Measurements from ENCODE around the gene GADD45A.

The GADD45A gene

DNA sequence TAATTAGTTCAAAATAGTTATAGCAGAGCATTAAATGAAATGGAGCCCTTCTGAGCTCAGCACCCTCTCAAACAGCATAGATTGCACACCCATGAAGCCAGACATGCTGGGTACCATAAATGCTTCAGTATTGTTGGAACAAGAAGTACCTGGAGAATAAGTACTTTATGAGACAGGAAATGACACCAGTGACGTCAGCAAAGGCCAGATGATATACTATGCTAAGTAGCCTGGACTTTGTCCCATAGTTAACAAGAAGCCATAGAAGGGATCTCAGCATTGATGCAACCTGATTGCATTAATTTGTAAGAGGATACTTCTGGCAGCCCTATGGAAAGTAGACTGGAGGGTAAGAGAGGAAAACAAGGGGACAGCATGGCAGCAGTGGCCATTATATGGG, 16.3 kb upstream of the GADD45A start:
- no peak for DNase-seq (ENCODE audit: low read depth, low spot score)

- DNase-seq (ENCODE audit: low read depth, low spot score): no peak
Observed at GRCh38 chr1:67672260-67672803, 12.7 kb upstream of the GADD45A start.

GRCh38 chr1:67673468-67674201, 11.4 kb upstream of the GADD45A start:
- DNase-seq (ENCODE audit: low read depth, low spot score): no peak

- DNase-seq (ENCODE audit: low read depth, low spot score): peak; percentile 58
Observed at GRCh38 chr1:67674260-67675011, 10.6 kb upstream of the GADD45A start.

- DNase-seq (ENCODE audit: low read depth, low spot score): no peak
Observed at GRCh38 chr1:67675800-67676199, 9.2 kb upstream of the GADD45A start.

DNA sequence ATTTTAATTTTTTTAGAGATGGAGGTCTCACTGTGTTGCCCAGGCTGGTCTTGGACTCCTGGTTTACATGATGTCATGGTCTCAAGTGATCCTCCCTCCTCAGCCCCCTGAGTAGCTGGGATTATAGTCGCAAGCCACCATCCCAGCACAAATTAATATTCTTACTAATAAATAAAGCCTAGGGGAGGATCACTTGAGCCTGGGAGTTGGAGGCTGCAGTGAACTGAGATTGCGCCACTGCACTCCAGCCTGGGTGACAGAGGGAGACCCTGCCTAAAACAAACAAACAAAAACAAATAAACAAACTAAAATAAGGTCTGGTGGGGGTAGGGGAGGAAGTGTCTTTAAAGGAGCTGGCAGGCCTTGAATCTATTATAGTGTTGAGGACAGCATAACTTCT, 8.7 kb upstream of the GADD45A start:
- DNase-seq (ENCODE audit: low read depth, low spot score): no peak

- no peak for DNase-seq (ENCODE audit: low read depth, low spot score)
Observed at GRCh38 chr1:67676946-67677345, 8.1 kb upstream of the GADD45A start.

- DNase-seq (ENCODE audit: low read depth, low spot score): no peak
Observed at GRCh38 chr1:67677408-67677807, 7.6 kb upstream of the GADD45A start.

GRCh38 chr1:67677930-67678329, 7.1 kb upstream of the GADD45A start:
- DNase-seq (ENCODE audit: low read depth, low spot score): no peak

GRCh38 chr1:67679691-67680090, 5.3 kb upstream of the GADD45A start:
- no peak for DNase-seq (ENCODE audit: low read depth, low spot score)

DNA sequence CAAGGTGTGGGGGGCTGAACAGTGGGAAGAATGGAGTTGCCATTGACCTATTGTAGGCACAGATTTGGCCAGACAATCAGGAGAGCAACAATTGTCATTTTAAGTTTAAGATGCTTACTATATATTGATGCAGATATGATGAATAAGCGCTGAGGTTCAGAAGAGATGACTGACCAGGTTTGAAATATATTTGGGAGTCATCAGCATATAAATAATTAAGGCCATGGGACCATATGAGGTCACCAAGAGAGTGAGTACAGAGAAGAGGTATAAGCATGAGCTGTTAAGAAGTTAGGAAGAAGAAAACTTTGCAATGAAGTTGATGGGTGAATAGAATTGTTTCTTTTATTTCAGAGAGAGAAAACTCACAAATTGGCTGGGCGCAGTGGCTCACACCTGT, 4.5 kb upstream of the GADD45A start:
- no peak for DNase-seq (ENCODE audit: low read depth, low spot score)

GRCh38 chr1:67682659-67683197, 2.3 kb upstream of the GADD45A start:
- no peak for DNase-seq (ENCODE audit: low read depth, low spot score)

DNA sequence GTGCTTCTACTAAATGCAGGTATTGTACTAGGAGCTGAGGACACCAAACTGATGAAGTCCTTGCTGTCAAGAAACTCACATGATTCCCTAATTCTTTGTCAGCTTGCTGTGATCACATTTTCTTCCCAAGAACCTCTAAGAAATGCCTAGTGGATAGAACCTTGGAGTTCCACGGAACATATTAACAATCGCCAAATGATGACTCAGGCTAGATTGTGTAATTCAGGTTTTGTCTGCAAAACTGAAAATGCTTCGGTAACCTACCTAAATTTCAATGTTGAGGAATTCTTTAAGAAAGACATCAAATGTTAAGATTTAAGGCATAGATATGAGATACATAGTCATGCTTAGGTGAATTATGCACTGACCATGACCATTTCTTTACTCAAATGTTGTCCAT, 1.7 kb upstream of the GADD45A start:
- no peak for DNase-seq (ENCODE audit: low read depth, low spot score)

GRCh38 chr1:67683766-67684525, 1.1 kb upstream of the GADD45A start:
- no peak for DNase-seq (ENCODE audit: low read depth, low spot score)

- no peak for DNase-seq (ENCODE audit: low read depth, low spot score)
Observed at GRCh38 chr1:67684526-67685066, 405 bp upstream of the GADD45A start.

DNA sequence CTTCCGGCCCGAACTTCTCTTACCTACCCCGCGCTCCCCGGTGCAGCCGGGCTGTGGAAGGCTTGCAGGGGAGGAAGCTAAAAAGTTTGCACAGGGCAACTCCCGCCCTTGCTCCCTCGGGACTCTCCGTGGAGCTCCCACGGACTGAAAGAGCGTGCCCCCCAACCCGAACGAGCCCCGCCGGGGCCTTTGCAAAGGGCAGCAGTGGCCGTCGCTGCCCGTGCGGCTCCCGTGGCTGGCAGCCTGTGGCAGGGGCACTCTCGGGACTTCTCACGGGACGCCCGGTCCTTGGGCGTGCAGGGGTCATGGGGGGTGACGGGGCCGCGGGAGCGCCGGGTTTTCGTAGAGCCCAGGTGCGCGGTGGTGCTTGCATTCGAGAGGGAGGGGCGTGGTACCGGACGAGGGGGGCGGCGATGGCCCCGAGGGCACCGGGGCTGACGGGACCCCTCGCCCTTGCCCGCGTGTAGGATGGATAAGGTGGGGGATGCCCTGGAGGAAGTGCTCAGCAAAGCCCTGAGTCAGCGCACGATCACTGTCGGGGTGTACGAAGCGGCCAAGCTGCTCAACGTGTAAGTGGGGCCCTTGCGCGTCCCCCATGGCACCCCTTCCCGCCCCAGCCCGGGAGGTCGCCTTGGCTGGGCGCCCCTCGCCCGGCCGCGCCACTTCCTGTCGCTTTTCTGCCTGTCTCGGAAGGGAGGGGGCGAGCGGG, 711 bp downstream of the GADD45A start:
- DNase-seq (ENCODE audit: low read depth, low spot score): no peak

GRCh38 chr1:67686267-67687197, 1.5 kb downstream of the GADD45A start:
- DNase-seq (ENCODE audit: low read depth, low spot score): no peak

DNA sequence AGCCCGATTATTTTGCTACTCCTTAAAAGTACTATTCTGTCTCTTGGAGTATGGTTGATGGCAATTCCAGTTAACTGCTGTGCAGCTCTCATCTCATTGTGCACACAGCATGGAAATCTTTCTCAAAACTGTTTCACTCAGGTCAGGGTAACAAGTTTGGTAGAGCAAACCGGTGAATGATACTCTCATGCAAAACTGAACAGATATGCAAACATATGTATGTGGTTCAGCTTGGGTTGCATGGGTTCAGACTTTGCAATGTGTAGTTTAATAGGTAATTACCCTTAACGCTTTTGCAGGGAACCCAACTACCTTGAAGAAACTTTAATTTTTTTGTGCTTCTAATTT, 2.2 kb downstream of the GADD45A start:
- DNase-seq (ENCODE audit: low read depth, low spot score): no peak

- DNase-seq (ENCODE audit: low read depth, low spot score): no peak
Observed at GRCh38 chr1:67687649-67688048, 2.6 kb downstream of the GADD45A start.

Measured in brain pericyte (primary cell).